Natural killer cell (primary cell): ENCODE data around the gene ALDH3B1. TPM values are rescaled to one million over a fixed set of nuclear protein-coding genes. Genes with fewer than 3 reads are reported as not detected.

ENCODE experiments used
- ATAC-seq, 3 donors: fragments of 150-1000 bp in 2 of 3; fragments of 200-7000 bp in 1 of 3; cut with Tn5 transposase; 1 replicate in 1 of 3; 2 replicates in 2 of 3; pipeline ENCODE4 v1.10.0; 2021; ENCODE audit warnings: mild to moderate bottlenecking in 2 of 3, moderate library complexity in 2 of 3
- DNase-seq, 2 donors: peaks; one replicate each; pipeline versions ENCODE4 v3.0.0 to v3.0.0-alpha.2; 2013 to 2021; ENCODE audit warnings: mixed read lengths in 1 of 2
- H3K27ac ChIP-seq: one replicate; pipeline ENCODE4 v1.5.1; 2013; ENCODE audit warnings: mild to moderate bottlenecking, low read length
- H3K27me3 ChIP-seq: one replicate; pipeline ENCODE4 v1.6.1; 2013; ENCODE audit warnings: low read length; ENCODE audit not compliant: control insufficient read depth, insufficient read depth
- H3K36me3 ChIP-seq: one replicate; pipeline ENCODE4 v1.6.1; 2013; ENCODE audit warnings: low read length; ENCODE audit not compliant: control insufficient read depth, insufficient read depth
- H3K4me1 ChIP-seq: one replicate; pipeline ENCODE4 v1.6.1; 2013; ENCODE audit warnings: low read length; ENCODE audit not compliant: control insufficient read depth, insufficient read depth
- H3K4me3 ChIP-seq: one replicate; pipeline ENCODE4 v1.5.1; 2013; ENCODE audit warnings: low read length
- H3K9me3 ChIP-seq: one replicate; pipeline ENCODE4 v1.6.1; 2013; ENCODE audit warnings: low read length; ENCODE audit not compliant: control insufficient read depth, insufficient read depth
- H3K27ac Mint-ChIP-seq, 2 donors: one replicate each; pipeline ENCODE4 v1.8.0; 2022; ENCODE audit warnings: mild to moderate bottlenecking in 2 of 2, mixed read lengths in 2 of 2, moderate library complexity in 1 of 2
- H3K27me3 Mint-ChIP-seq, 2 donors: one replicate each; pipeline ENCODE4 v1.8.0; 2022; ENCODE audit warnings: low read depth in 2 of 2, mixed read lengths in 2 of 2
- H3K36me3 Mint-ChIP-seq: one replicate; pipeline ENCODE4 v1.8.0; 2022; ENCODE audit warnings: mixed read lengths
- H3K4me1 Mint-ChIP-seq, 2 donors: one replicate each; pipeline ENCODE4 v1.8.0; 2022; ENCODE audit warnings: mixed read lengths in 2 of 2
- H3K4me3 Mint-ChIP-seq: one replicate; pipeline ENCODE4 v1.8.0; 2022; ENCODE audit warnings: mild to moderate bottlenecking, moderate library complexity, mixed read lengths
- H3K9me3 Mint-ChIP-seq, 2 donors: one replicate each; pipeline ENCODE4 v1.8.0; 2022; ENCODE audit warnings: mixed read lengths in 2 of 2
- WGBS: methylation state at CpG from one replicate; pipeline ENCODE4 v1.1.7; 2013; ENCODE audit warnings: missing lambda C conversion rate; ENCODE audit not compliant: insufficient coverage; 5-methylcytosine and 5-hydroxymethylcytosine counted together
- intact Hi-C: fragments of 100-400 bp; cut with micrococcal nuclease; formaldehyde crosslinking; loops from one replicate; pipeline ENCODE4 v1.14.2; 2022
- total RNA-seq, 4 donors: library from RNA; stranded (reverse); fragments of 120-200 nt in 1 of 4; gene quantifications; one replicate each; pipeline versions ENCODE4 v1.2.3 to v1.2.4, GENCODE V29; 2013 to 2022
- TF ChIP-seq, protein P1 (sequence below): fragments of 200-600 bp; IDR thresholded peaks from one replicate; pipeline ENCODE4 v1.8.0; 2022; ENCODE audit warnings: antibody characterized with exemption

Gene ALDH3B1
- total RNA-seq, 3 donors from 2014 or later (not counting 1 experiment from before 2014, with no cell fraction given) = 2.4 to 9.0 (median 4.0) TPM

DNA sequence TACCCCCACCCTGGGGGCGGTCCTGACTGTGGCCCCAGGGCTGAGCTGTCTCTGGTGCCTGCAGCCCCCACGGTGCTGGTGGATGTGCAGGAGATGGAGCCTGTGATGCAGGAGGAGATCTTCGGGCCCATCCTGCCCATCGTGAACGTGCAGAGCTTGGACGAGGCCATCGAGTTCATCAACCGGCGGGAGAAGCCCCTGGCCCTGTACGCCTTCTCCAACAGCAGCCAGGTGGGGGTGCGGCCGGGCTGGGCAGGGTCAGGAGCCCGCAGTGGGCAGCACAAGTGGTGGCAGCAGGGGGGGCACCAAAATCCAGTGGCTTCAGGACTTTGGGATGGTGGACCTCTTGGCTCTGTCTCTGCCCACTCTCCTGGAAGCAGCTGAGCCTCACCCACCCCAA is 12.4 kb downstream of the ALDH3B1 start:
- Histone ChIP-seq H3K4me1 (peaks cover 27% of the 10 kb centered on the region), H3K4me3 (no peak overlapping the region), H3K27me3 (no peaks in the 10 kb centered on the region), H3K27ac (no peak overlapping the region), H3K36me3 (no peaks in the 10 kb centered on the region), H3K9me3 (no peaks in the 10 kb centered on the region)
- Mint-ChIP-seq H3K9me3 (no peaks in the 10 kb centered on the region), H3K36me3 (no peaks in the 10 kb centered on the region), H3K27ac (no peak overlapping the region), H3K4me3 (no peak overlapping the region), H3K27me3 (no peaks in the 10 kb centered on the region), H3K4me1 (peaks cover 0 to 23% of the 10 kb centered on the region in 2 donors)
- no peak for DNase-seq
- TF ChIP-seq, protein P1, sequence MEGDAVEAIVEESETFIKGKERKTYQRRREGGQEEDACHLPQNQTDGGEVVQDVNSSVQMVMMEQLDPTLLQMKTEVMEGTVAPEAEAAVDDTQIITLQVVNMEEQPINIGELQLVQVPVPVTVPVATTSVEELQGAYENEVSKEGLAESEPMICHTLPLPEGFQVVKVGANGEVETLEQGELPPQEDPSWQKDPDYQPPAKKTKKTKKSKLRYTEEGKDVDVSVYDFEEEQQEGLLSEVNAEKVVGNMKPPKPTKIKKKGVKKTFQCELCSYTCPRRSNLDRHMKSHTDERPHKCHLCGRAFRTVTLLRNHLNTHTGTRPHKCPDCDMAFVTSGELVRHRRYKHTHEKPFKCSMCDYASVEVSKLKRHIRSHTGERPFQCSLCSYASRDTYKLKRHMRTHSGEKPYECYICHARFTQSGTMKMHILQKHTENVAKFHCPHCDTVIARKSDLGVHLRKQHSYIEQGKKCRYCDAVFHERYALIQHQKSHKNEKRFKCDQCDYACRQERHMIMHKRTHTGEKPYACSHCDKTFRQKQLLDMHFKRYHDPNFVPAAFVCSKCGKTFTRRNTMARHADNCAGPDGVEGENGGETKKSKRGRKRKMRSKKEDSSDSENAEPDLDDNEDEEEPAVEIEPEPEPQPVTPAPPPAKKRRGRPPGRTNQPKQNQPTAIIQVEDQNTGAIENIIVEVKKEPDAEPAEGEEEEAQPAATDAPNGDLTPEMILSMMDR = no peak
- ATAC-seq = no peak
- intact Hi-C loops = no loop called here
- 93% methylated on average over 13 of the region's 13 CpGs for WGBS

DNA sequence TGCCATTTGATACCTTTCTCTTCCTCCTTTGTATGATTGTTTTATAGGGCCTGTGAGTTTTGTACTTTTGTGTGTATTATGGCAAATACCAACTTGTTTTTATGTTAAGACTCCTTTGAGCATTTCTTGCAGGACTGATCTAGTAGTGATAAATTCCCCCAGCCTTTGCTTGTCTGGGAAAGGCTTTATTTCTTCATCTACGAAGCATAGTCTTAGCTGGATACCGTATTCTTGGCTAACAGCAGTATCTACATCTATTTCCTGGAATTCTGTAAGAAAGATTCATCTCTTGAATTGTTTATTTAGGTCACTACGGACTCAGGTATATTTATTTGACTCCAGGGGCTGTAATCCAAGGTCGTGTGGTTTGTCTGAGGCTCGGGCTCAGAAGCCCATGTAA is 14.4 kb downstream of the ALDH3B1 start:
- no peak for ATAC-seq
- no peaks in the 10 kb centered on the region for H3K36me3 ChIP-seq
- H3K9me3 Mint-ChIP-seq = no peaks in the 10 kb centered on the region

DNA sequence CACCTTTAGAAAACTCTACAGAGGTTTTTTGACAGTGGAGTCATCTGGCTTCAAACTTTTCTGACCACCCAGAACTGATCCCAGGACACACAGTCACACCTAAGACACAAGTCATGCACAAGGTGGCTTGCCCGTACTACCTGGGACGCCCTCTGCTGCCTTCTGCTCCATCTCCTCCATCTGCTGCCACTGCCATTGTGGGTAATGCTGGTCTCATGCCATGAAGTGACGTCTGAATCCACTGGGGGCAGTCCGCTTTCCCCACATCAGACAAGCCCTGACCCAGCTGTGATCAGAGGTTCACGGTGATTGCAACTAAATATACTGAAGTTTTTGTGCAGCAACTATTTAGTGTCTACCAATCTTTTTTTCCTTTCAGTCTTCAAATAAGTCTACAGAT is 14.9 kb downstream of the ALDH3B1 start:
- H3K36me3 Mint-ChIP-seq = no peaks in the 10 kb centered on the region
- 55% methylated on average over 5 of the region's 5 CpGs for WGBS
- TF ChIP-seq, protein P1 = no peak
- H3K27me3 Mint-ChIP-seq = no peaks in the 10 kb centered on the region
- DNase-seq (peak in 1 of 2 donors; percentile 45), ATAC-seq (peak; percentile 45 to 48 (median 48))
- H3K9me3 ChIP-seq = no peaks in the 10 kb centered on the region
- peaks cover 0 to 31% of the 10 kb centered on the region in 2 donors for H3K4me1 Mint-ChIP-seq
- no peak overlapping the region for H3K27ac ChIP-seq
- H3K27me3 ChIP-seq = no peaks in the 10 kb centered on the region
- intact Hi-C loops = no loop called here
- H3K36me3 ChIP-seq = no peaks in the 10 kb centered on the region
- H3K4me1 ChIP-seq = peaks cover 34% of the 10 kb centered on the region
- peak overlapping the region in 1 of 2 donors; percentile 22 for H3K27ac Mint-ChIP-seq
- no peaks in the 10 kb centered on the region for H3K9me3 Mint-ChIP-seq
- H3K4me3 Mint-ChIP-seq = no peak overlapping the region
- H3K4me3 ChIP-seq = no peak overlapping the region

More for the DNA sequence above, 14.4 kb downstream of the ALDH3B1 start:
- Histone ChIP-seq H3K4me1 (peaks cover 29% of the 10 kb centered on the region), H3K9me3 (no peaks in the 10 kb centered on the region), H3K27ac (no peak overlapping the region), H3K4me3 (no peak overlapping the region), H3K27me3 (no peaks in the 10 kb centered on the region)
- Mint-ChIP-seq H3K27me3 (no peaks in the 10 kb centered on the region), H3K4me1 (peaks cover 0 to 26% of the 10 kb centered on the region in 2 donors), H3K4me3 (no peak overlapping the region), H3K36me3 (no peaks in the 10 kb centered on the region), H3K27ac (no peak overlapping the region)
- intact Hi-C loops = no loop called here
- TF ChIP-seq, protein P1 = no peak
- WGBS = 97% methylated on average over 5 of the region's 5 CpGs
- no peak for DNase-seq
